Vagina (tissue), 2 donors: ENCODE measurements around the gene NHP2.

Experiments
- CTCF ChIP-seq, 3 experiments: fragments of 450-650 bp in 2 of 3; fragments of 200-600 bp in 1 of 3; sonication (generic) in 1 of 3; IDR thresholded peaks; one replicate each; pipeline ENCODE4 v1.5.1; 2017 to 2019; ENCODE audit warnings: antibody characterized with exemption in 3 of 3, mild to moderate bottlenecking in 2 of 3, moderate library complexity in 2 of 3
- POLR2A ChIP-seq, 2 donors: fragments of 450-650 bp; IDR thresholded peaks; one replicate each; pipeline ENCODE4 v1.6.1; 2017; ENCODE audit warnings: antibody characterized with exemption in 2 of 2, mild to moderate bottlenecking in 2 of 2, moderate library complexity in 2 of 2
- POLR2AphosphoS5 ChIP-seq, 2 donors: sonication (generic); formaldehyde crosslinking; IDR thresholded peaks; one replicate each; pipeline ENCODE4 v1.9.0; 2017; ENCODE audit warnings: antibody characterized with exemption in 2 of 2, mild to moderate bottlenecking in 2 of 2, low read depth in 1 of 2; ENCODE audit not compliant: insufficient read depth in 1 of 2

- TF ChIP-seq CTCF (IDR thresholded peaks at IDR 0.05): no peak
- no peak for TF ChIP-seq POLR2A (IDR thresholded peaks at IDR 0.05)
- TF ChIP-seq POLR2AphosphoS5 (IDR thresholded peaks at IDR 0.05; ENCODE audit: insufficient read depth in 1 of 2, low read depth in 1 of 2): no peak
Measured at GRCh38 chr5:178196986-178197385, 43.3 kb upstream of the NHP2 start.
